Activated T-helper 1 cell treated with anti-CD3 and anti-CD28 coated beads, Interleukin-12 subunit alpha, Interleukin-12 subunit beta, Interleukin-2, Interleukin-4 antibody, amounts not matched to agents 30 ng/mL and 10 ng/mL and 1 ng/mL, durations not matched to agents 14 hours and 24 hours and 36 hours (primary cell): ENCODE measurements around the gene PPP1R17. TPM values are rescaled to one million over a fixed set of nuclear protein-coding genes. Genes with fewer than 3 reads are reported as not detected.

Source experiments
- DNase-seq: peaks from one replicate; pipeline ENCODE4 v3.0.0; 2021; ENCODE audit warnings: low spot score
- H3K27ac Mint-ChIP-seq: one replicate; pipeline ENCODE4 v1.8.0; 2021; ENCODE audit warnings: mild to moderate bottlenecking, mixed read lengths
- H3K27me3 Mint-ChIP-seq: one replicate; pipeline ENCODE4 v1.8.0; 2022; ENCODE audit warnings: mild to moderate bottlenecking, moderate library complexity, mixed read lengths; ENCODE audit not compliant: insufficient read depth
- H3K36me3 Mint-ChIP-seq: one replicate; pipeline ENCODE4 v1.8.0; 2021; ENCODE audit warnings: low read depth, mixed read lengths
- H3K4me1 Mint-ChIP-seq: one replicate; pipeline ENCODE4 v1.8.0; 2021; ENCODE audit warnings: low read depth, mixed read lengths
- H3K4me3 Mint-ChIP-seq: one replicate; pipeline ENCODE4 v1.8.0; 2021; ENCODE audit warnings: mild to moderate bottlenecking, moderate library complexity, mixed read lengths
- H3K9me3 Mint-ChIP-seq: one replicate; pipeline ENCODE4 v1.8.0; 2021; ENCODE audit warnings: mixed read lengths
- intact Hi-C: fragments of 100-400 bp; cut with micrococcal nuclease; formaldehyde crosslinking; loops from one replicate; pipeline ENCODE4 v1.15.1; 2024
- total RNA-seq: library from RNA; stranded (reverse); gene quantifications from 2 replicates; pipeline ENCODE4 v1.2.3, GENCODE V29; 2022

The PPP1R17 gene
- total RNA-seq, 1 donor from 2014 or later, result not detected

DNA sequence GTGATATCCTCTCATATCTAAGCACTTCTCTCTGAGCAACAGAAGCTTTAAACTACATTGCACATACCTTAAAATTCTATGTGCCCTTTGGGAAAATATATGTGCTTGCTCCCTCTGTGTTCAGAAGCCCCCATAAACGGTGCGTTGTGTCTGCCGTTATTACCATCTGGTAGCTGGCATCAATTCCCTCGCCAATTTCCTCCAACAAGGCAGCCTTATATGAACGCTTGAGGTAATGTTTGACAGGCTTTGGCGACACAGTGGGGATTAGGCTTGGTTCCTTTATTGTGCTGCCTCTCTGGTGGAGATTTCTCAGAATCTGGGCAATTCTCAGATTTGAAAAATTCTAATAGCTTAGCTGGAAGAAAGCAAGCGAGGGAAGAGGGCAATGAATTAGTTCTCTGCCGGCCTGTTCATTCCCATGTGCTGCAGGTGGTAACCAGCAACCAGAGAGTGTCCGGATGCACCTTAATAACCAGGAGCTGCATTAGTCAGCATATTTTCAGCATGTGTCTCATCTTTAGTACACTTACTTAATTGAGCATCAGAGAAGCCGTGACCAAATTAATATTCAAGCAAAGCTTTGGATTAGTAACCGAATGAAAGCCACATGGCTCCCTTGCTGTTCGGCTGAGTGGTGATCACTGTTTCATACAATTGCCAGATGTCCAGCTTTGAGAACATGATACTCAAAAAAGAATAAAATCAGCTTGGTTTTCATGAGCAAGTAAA, 7.3 kb upstream of the PPP1R17 start:
- intact Hi-C loops, result no loop called here
- Mint-ChIP-seq H3K27ac (no peak overlapping the region), H3K9me3 (no peaks in the 10 kb centered on the region), H3K4me1 (no peaks in the 10 kb centered on the region), H3K4me3 (no peak overlapping the region), H3K36me3 (no peaks in the 10 kb centered on the region), H3K27me3 (no peaks in the 10 kb centered on the region)
- DNase-seq, result no peak

DNA sequence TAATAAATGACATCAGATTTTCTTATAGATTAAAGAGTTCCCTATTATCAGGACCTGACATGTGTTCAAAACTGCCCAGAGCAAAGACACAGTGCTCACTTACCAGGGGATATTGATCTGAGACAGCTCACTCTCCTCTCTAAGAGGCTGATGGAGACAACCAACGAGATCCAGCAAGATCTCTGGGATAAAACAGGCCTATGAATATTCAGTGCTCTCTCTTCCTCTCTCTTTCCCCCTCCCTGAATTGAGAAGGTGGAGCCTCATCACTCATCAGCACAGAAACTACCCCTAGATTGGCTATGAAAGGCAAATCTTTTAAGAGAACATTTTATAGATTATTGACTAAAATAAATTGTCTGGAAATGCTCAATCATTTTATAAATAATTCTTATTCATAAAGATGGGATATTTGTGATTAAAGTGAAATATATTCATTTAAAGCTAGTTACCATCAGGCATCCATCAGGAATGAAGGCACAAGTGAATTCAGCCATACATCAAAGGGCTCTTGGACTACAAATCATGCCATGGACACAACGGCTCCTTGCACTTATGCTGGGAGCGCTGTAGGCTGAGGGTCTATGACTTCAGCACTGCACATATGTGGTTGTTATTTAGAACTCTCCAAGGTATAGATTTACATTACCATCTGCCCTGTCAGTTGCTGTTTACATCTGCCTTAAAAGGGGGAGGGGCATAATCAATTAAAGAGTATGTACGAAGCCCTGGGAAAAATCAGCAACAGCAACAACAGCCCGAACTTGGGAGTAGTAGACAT, 3.4 kb upstream of the PPP1R17 start:
- intact Hi-C loops, result no loop called here
- Mint-ChIP-seq H3K27me3 (no peaks in the 10 kb centered on the region), H3K4me3 (no peak overlapping the region), H3K27ac (no peak overlapping the region), H3K36me3 (no peaks in the 10 kb centered on the region), H3K4me1 (no peaks in the 10 kb centered on the region), H3K9me3 (no peaks in the 10 kb centered on the region)
- DNase-seq, result no peak

DNA sequence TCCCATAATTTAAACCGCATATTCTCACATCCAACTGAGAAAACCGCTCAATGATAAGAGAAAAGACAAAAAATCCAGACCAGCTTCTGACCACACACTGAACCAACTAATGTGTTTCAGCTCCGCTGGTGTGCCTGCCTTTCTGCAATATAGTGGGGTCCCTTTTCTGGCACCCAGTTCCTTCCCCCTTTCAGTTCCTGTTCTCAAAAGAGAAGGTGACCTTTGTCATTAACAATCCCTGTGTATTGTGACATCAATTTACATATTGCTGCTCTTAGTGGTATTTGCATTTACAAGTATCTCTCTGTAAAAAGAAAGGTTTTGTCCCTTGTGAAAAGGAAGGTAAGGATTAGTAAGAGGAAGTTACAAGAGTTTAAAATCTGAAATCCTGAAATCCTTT, 1.4 kb downstream of the PPP1R17 start:
- Mint-ChIP-seq H3K4me3 (no peak overlapping the region), H3K27me3 (no peaks in the 10 kb centered on the region), H3K27ac (no peak overlapping the region), H3K9me3 (no peaks in the 10 kb centered on the region), H3K36me3 (no peaks in the 10 kb centered on the region), H3K4me1 (no peaks in the 10 kb centered on the region)
- no peak for DNase-seq
- intact Hi-C loops, result no loop called here

DNA sequence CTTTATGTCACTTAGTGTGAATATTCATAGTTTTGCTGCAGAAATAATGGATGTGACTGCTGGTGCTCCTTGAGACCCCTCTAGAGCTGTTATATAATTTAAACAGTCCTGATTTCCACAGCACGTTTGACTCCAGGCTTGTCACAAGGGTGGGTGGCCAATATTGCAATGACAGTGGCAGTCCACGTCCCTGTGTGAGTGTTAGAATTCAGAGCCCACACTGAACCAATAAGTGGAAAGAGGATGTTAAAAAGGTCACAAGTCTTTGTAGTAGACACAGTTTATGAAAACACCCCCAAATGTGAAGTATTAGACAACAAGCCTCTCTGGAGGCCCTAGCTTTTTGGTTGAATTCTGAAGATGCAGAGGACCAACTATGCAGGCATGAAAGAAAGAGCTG, 2.0 kb downstream of the PPP1R17 start:
- intact Hi-C loops, result no loop called here

DNA sequence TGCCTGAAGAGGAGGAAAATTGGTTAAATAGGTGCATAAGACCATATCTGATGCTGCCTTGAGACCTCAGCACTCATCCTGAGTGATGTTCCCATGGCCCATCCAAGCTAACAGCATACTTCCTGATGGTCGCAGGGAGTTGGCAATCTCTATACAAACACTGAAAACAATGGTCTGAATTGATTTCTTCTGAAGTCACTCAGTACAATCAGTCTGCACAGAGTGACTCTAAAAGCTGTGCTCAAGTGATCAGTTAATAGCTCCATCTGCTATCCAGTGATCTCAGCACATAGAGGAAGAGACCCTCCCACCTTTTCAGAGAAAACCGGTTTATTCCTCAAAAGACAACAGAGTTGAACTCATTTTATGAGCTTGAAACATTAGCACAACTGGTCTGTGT, 3.9 kb downstream of the PPP1R17 start:
- H3K27ac Mint-ChIP-seq, result no peak overlapping the region
- no peaks in the 10 kb centered on the region for H3K4me1 Mint-ChIP-seq
- no peaks in the 10 kb centered on the region for H3K27me3 Mint-ChIP-seq
- no peaks in the 10 kb centered on the region for H3K36me3 Mint-ChIP-seq
- intact Hi-C loops, result no loop called here
- no peaks in the 10 kb centered on the region for H3K9me3 Mint-ChIP-seq
- no peak for DNase-seq
- no peak overlapping the region for H3K4me3 Mint-ChIP-seq

More for the DNA sequence above, 2.0 kb downstream of the PPP1R17 start:
- no peaks in the 10 kb centered on the region for H3K36me3 Mint-ChIP-seq
- H3K4me1 Mint-ChIP-seq, result no peaks in the 10 kb centered on the region
- H3K9me3 Mint-ChIP-seq, result no peaks in the 10 kb centered on the region
- no peak overlapping the region for H3K4me3 Mint-ChIP-seq
- H3K27me3 Mint-ChIP-seq, result no peaks in the 10 kb centered on the region
- no peak overlapping the region for H3K27ac Mint-ChIP-seq
- DNase-seq, result no peak

DNA sequence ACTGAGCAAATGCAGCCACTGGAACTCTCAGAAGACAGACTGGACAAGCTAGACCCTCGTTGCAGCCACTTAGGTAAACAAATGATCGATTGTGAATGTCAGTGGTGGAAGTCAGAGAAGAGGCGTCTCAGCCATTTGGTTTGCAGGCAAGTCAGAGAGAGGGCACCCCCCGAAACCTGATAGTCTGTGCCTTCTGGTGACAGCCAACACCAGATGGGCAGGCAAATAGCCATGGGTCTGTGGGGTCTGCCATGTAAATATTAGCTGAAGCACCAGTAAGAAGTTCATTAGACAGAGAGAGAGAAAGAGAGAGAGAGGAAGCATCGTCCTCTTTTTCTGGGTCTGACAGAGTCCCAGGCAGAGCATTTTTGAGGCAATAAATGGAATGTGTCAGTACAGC, 5.4 kb downstream of the PPP1R17 start:
- Mint-ChIP-seq H3K4me1 (no peaks in the 10 kb centered on the region), H3K9me3 (no peaks in the 10 kb centered on the region), H3K27ac (no peak overlapping the region), H3K36me3 (no peaks in the 10 kb centered on the region), H3K27me3 (no peaks in the 10 kb centered on the region), H3K4me3 (no peak overlapping the region)
- DNase-seq, result no peak
- intact Hi-C loops, result no loop called here

DNA sequence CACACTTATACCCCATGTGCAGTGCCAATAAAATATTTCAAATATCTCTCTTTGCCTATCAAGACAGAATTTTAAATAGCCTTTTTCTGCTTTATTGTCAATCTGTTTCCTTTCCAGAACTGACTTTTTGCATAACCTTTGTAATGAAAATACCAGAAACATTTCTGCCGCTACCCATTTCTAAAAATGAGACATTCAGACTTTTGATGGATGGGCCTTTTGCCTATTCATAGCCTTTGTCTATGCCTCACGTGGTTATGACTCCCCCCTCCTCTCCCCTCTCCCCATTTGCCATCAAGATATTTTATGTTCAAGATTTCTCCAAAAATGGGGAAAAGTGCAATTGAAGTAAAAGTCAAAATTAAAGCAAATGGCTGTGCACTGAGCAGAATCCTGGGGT, 5.9 kb downstream of the PPP1R17 start:
- Mint-ChIP-seq H3K27ac (no peak overlapping the region), H3K9me3 (no peaks in the 10 kb centered on the region), H3K4me1 (no peaks in the 10 kb centered on the region), H3K27me3 (no peaks in the 10 kb centered on the region), H3K36me3 (no peaks in the 10 kb centered on the region), H3K4me3 (no peak overlapping the region)
- DNase-seq, result no peak
- intact Hi-C loops, result no loop called here

DNA sequence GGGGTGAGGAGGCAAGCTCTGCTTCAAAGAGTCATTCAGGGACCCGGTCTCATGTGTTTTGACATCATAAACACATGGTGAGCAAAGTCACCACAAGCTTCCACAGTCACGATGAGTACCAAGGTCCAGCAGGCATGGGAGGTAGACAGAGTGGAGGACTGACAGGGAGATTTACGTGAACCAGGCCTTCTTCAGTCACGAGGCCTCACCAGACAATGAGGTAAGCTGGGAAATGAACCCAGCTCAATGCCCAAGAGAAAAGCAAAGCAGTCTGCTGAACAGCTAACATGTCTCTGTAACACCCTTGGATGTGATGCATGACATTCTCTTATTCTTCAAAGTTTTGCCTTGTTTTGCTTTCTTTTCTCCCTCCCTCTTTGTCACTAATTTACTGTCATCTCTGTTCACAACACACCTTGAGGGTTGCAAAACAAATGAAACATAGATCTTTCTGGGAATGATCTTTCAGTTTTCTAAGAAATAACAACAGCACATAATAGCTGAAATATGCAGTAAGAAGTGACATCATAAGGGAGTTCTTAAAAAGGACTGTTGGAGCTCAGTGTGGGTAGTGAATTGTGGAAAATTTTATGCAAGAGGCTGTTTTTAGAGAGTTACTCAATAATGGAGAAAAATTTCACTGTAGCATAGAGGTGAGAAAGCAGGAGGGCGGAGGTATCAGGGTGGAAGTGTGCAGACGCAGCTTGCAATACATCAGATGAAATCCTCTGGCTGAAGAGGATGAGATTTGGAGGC, 9.0 kb downstream of the PPP1R17 start:
- DNase-seq, result no peak
- H3K4me1 Mint-ChIP-seq, result no peaks in the 10 kb centered on the region

DNA sequence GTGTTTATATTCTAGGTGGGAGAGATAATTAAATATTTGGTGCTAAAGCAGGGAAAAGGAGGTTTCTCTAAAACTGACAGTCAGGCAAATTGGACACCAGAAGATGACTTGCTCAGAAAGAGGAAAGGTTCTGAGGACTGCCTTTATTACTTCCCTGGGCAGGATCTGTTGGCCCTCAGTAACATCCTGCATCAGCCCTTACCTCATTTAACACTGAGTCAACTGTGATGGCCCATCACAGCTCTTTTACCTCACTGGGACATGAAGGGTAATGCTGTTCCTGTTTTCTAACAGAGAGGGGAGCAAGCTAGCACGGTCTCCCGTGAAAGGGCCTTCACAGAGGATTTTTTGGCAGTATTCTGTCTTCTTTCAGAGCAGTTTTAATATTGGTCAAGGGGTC, 12.0 kb downstream of the PPP1R17 start:
- intact Hi-C loops, result no loop called here
- peaks cover 2% of the 10 kb centered on the region for H3K27me3 Mint-ChIP-seq
- H3K4me3 Mint-ChIP-seq, result no peak overlapping the region
- H3K27ac Mint-ChIP-seq, result no peak overlapping the region
- H3K36me3 Mint-ChIP-seq, result no peaks in the 10 kb centered on the region
- no peak for DNase-seq
- H3K9me3 Mint-ChIP-seq, result no peaks in the 10 kb centered on the region
- no peaks in the 10 kb centered on the region for H3K4me1 Mint-ChIP-seq

More for the DNA sequence above, 9.0 kb downstream of the PPP1R17 start:
- Mint-ChIP-seq H3K27me3 (peaks cover 2% of the 10 kb centered on the region), H3K36me3 (no peaks in the 10 kb centered on the region), H3K4me3 (no peak overlapping the region), H3K9me3 (no peaks in the 10 kb centered on the region), H3K27ac (no peak overlapping the region)
- intact Hi-C loops, result no loop called here

DNA sequence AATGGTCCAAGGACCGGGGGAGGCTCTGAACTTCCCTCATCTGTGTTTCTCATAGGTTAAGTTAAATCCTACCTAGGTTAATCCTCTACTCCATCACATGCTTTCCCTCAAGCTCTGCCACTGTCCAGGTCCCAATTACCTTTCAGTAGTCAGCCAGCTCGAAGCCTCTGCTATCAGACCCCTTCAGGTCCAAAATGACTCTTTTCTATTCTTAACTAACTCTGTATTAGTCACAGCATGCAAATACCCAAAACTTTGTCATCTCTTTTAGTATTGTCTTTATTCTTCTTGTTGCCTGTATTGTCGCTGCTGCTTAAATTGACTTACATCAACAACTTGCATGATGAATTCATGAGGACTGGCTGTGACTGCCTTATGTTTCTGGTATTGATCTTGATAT, 15.3 kb downstream of the PPP1R17 start:
- Mint-ChIP-seq H3K36me3 (no peaks in the 10 kb centered on the region), H3K27me3 (peaks cover 2% of the 10 kb centered on the region), H3K9me3 (no peaks in the 10 kb centered on the region), H3K27ac (no peak overlapping the region), H3K4me1 (no peaks in the 10 kb centered on the region), H3K4me3 (no peak overlapping the region)
- no peak for DNase-seq
- intact Hi-C loops, result no loop called here

DNA sequence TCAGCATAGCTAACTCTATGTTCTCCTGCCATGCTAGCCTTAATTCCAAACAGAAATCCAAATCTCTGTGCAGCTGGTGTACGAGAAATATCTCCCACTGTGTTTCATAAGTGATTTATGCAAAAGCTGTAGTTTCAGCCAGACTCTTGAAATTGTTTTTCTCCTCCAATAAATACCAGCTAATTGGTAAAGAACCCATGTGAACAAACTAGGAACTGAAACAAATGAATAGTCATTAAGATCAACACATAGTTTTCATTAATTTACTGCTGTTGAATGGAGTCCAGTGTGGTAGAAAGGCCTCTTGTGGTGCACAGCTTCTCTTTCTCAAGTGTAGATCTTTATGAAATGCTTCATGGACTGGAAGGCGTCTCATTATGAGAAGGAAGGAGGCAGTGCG, 18.4 kb downstream of the PPP1R17 start:
- DNase-seq, result no peak
- Mint-ChIP-seq H3K4me3 (no peak overlapping the region), H3K9me3 (no peaks in the 10 kb centered on the region), H3K36me3 (no peaks in the 10 kb centered on the region), H3K4me1 (no peaks in the 10 kb centered on the region), H3K27ac (no peak overlapping the region), H3K27me3 (no peaks in the 10 kb centered on the region)
- intact Hi-C loops, result no loop called here

DNA sequence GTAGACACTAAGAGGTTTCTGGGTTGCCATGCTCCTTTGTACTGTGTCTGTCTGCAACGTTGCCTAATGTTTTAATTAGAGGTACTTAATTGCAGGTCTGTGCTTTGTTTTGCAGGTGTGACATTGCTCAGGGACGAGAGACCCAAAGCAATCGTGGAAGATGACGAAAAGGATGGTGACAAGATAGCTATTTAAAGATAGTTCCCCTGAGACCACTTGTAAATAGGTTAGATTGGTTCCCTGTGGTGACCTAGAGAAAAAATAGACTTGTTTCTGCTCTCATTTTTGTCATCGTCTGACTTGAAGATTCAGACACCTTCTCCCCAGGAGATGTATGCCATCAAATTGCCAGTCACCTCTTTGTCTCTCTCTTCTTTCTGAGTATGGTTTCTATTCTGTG, 20.1 kb downstream of the PPP1R17 start:
- H3K4me3 Mint-ChIP-seq, result no peak overlapping the region
- peaks cover 2% of the 10 kb centered on the region for H3K27me3 Mint-ChIP-seq
- no peaks in the 10 kb centered on the region for H3K36me3 Mint-ChIP-seq
- no peaks in the 10 kb centered on the region for H3K9me3 Mint-ChIP-seq
- H3K4me1 Mint-ChIP-seq, result no peaks in the 10 kb centered on the region
- DNase-seq, result no peak
- no peak overlapping the region for H3K27ac Mint-ChIP-seq
- intact Hi-C loops, result no loop called here

DNA sequence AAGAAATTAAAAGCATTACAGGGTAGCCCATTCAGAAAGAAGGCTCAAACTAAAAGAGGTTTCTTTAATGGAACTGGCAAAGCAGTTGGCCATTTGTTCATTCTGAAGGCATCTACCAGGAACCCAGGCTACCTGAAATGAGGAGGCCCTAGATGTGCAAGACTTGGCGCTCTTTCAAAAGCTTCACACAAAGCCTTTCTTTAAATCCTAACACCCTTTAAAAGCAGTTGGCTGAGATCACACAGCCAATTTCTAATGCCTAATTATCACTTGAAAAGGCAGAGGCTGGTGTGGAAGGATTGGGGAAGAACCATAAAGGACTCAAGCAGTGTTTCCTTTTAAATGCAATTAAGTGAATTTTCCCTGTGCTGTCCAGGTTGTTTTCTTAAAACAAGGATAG, 23.2 kb downstream of the PPP1R17 start:
- H3K27ac Mint-ChIP-seq, result no peak overlapping the region
- H3K36me3 Mint-ChIP-seq, result no peaks in the 10 kb centered on the region
- H3K4me1 Mint-ChIP-seq, result no peaks in the 10 kb centered on the region
- intact Hi-C loops, result no loop called here
- peaks cover 2% of the 10 kb centered on the region for H3K27me3 Mint-ChIP-seq
- H3K9me3 Mint-ChIP-seq, result no peaks in the 10 kb centered on the region
- H3K4me3 Mint-ChIP-seq, result no peak overlapping the region
- no peak for DNase-seq
